ENCODE results near the gene CLCNKB. TPM values are rescaled to one million over a fixed set of nuclear protein-coding genes. Genes with fewer than 3 reads are reported as not detected.

The CLCNKB gene
- total and polyA plus RNA-seq, 2 donors: 0.10 to 0.95 TPM

- Histone ChIP-seq H3K4me3 (ENCODE audit: low read depth, low read length) (no peak overlapping the region), H3K4me1 (ENCODE audit: insufficient read depth) (no peaks in the 10 kb centered on the region), H3K27ac (ENCODE audit: low read depth) (no peak overlapping the region), H3K36me3 (ENCODE audit: insufficient read depth) (no peaks in the 10 kb centered on the region)
- WGBS: 44% methylated on average over 13 of the region's 13 CpGs
- no peak for DNase-seq (ENCODE audit: extremely low spot score)
These were observed 21.1 kb downstream of the CLCNKB start for GRCh38 chr1:16064536-16065268.

GRCh38 chr1:16065269-16065576, 21.6 kb downstream of the CLCNKB start:
- DNase-seq (ENCODE audit: extremely low spot score): no peak
- H3K4me3 ChIP-seq (ENCODE audit: low read depth, low read length): no peak overlapping the region
- H3K27ac ChIP-seq (ENCODE audit: low read depth): no peak overlapping the region
- 75% methylated on average over 8 of the region's 8 CpGs for WGBS
- H3K4me1 ChIP-seq (ENCODE audit: insufficient read depth): no peaks in the 10 kb centered on the region
- no peaks in the 10 kb centered on the region for H3K36me3 ChIP-seq (ENCODE audit: insufficient read depth)

- Histone ChIP-seq H3K36me3 (ENCODE audit: insufficient read depth) (no peaks in the 10 kb centered on the region), H3K27ac (ENCODE audit: low read depth) (no peak overlapping the region), H3K4me1 (ENCODE audit: insufficient read depth) (no peaks in the 10 kb centered on the region), H3K4me3 (ENCODE audit: low read depth, low read length) (no peak overlapping the region)
- DNase-seq (ENCODE audit: extremely low spot score): no peak
- WGBS: 90% methylated on average over 4 of the region's 4 CpGs
These were observed 22.7 kb downstream of the CLCNKB start for GRCh38 chr1:16066245-16066644.

- Histone ChIP-seq H3K4me1 (ENCODE audit: insufficient read depth) (no peaks in the 10 kb centered on the region), H3K36me3 (ENCODE audit: insufficient read depth) (no peaks in the 10 kb centered on the region), H3K4me3 (ENCODE audit: low read depth, low read length) (no peak overlapping the region), H3K27ac (ENCODE audit: low read depth) (no peak overlapping the region)
- DNase-seq (ENCODE audit: extremely low spot score): no peak
- WGBS: 74% methylated on average over 6 of the region's 6 CpGs
These were observed 23.7 kb downstream of the CLCNKB start for GRCh38 chr1:16067127-16067768.

GRCh38 chr1:16067933-16068332, 24.4 kb downstream of the CLCNKB start:
- H3K27ac ChIP-seq (ENCODE audit: low read depth): no peak overlapping the region
- WGBS: 72% methylated on average over 13 of the region's 13 CpGs
- no peak for DNase-seq (ENCODE audit: extremely low spot score)
- H3K36me3 ChIP-seq (ENCODE audit: insufficient read depth): no peaks in the 10 kb centered on the region
- no peaks in the 10 kb centered on the region for H3K4me1 ChIP-seq (ENCODE audit: insufficient read depth)
- no peak overlapping the region for H3K4me3 ChIP-seq (ENCODE audit: low read depth, low read length)

GRCh38 chr1:16068356-16069270, 25.0 kb downstream of the CLCNKB start:
- no peaks in the 10 kb centered on the region for H3K4me1 ChIP-seq (ENCODE audit: insufficient read depth)
- H3K36me3 ChIP-seq (ENCODE audit: insufficient read depth): no peaks in the 10 kb centered on the region
- DNase-seq (ENCODE audit: extremely low spot score): no peak
- WGBS: 58% methylated on average over 11 of the region's 11 CpGs
- no peak overlapping the region for H3K4me3 ChIP-seq (ENCODE audit: low read depth, low read length)
- H3K27ac ChIP-seq (ENCODE audit: low read depth): no peak overlapping the region

GRCh38 chr1:16070640-16071355, 27.2 kb downstream of the CLCNKB start:
- no peaks in the 10 kb centered on the region for H3K4me1 ChIP-seq (ENCODE audit: insufficient read depth)
- WGBS: 93% methylated on average over 9 of the region's 9 CpGs
- H3K4me3 ChIP-seq (ENCODE audit: low read depth, low read length): no peak overlapping the region
- H3K36me3 ChIP-seq (ENCODE audit: insufficient read depth): no peaks in the 10 kb centered on the region
- no peak overlapping the region for H3K27ac ChIP-seq (ENCODE audit: low read depth)
- DNase-seq (ENCODE audit: extremely low spot score): no peak

GRCh38 chr1:16071614-16072013, 28.0 kb downstream of the CLCNKB start:
- DNase-seq (ENCODE audit: extremely low spot score): no peak
- H3K27ac ChIP-seq (ENCODE audit: low read depth): no peak overlapping the region
- no peaks in the 10 kb centered on the region for H3K36me3 ChIP-seq (ENCODE audit: insufficient read depth)
- H3K4me3 ChIP-seq (ENCODE audit: low read depth, low read length): no peak overlapping the region
- H3K4me1 ChIP-seq (ENCODE audit: insufficient read depth): no peaks in the 10 kb centered on the region
- 97% methylated on average over 6 of the region's 6 CpGs for WGBS

GRCh38 chr1:16072095-16072494, 28.5 kb downstream of the CLCNKB start:
- 86% methylated on average over 5 of the region's 5 CpGs for WGBS

GRCh38 chr1:16072616-16073484, 29.3 kb downstream of the CLCNKB start:
- 7% methylated on average over 49 of the region's 49 CpGs for WGBS
- DNase-seq (ENCODE audit: extremely low spot score): no peak
- Histone ChIP-seq H3K36me3 (ENCODE audit: insufficient read depth) (no peaks in the 10 kb centered on the region), H3K4me1 (ENCODE audit: insufficient read depth) (no peaks in the 10 kb centered on the region), H3K4me3 (ENCODE audit: low read depth, low read length) (peak overlapping the region; percentile 35), H3K27ac (ENCODE audit: low read depth) (no peak overlapping the region)

More at GRCh38 chr1:16072095-16072494, 28.5 kb downstream of the CLCNKB start:
- Histone ChIP-seq H3K27ac (ENCODE audit: low read depth) (no peak overlapping the region), H3K4me1 (ENCODE audit: insufficient read depth) (no peaks in the 10 kb centered on the region), H3K36me3 (ENCODE audit: insufficient read depth) (no peaks in the 10 kb centered on the region), H3K4me3 (ENCODE audit: low read depth, low read length) (no peak overlapping the region)
- no peak for DNase-seq (ENCODE audit: extremely low spot score)

- WGBS: 4% methylated on average over 54 of the region's 54 CpGs
- peak within 1 kb of the TSS; percentile 35 for H3K4me3 ChIP-seq (ENCODE audit: low read depth, low read length)
- H3K27ac ChIP-seq (ENCODE audit: low read depth): no peak within 1 kb of the TSS
- H3K4me1 ChIP-seq (ENCODE audit: insufficient read depth): no peaks in the 10 kb centered on the region
- no peak for DNase-seq (ENCODE audit: extremely low spot score)
- no peaks in the 10 kb centered on the region for H3K36me3 ChIP-seq (ENCODE audit: insufficient read depth)
These were observed 30.0 kb downstream of the CLCNKB start, which contains the start of gene FAM131C for GRCh38 chr1:16073490-16074119. Gene FAM131C, minus strand, starts transcription at chr1:16073651. Its CDS starts 209 bp downstream, at chr1:16073442.

- DNase-seq (ENCODE audit: extremely low spot score): no peak
- Histone ChIP-seq H3K27ac (ENCODE audit: low read depth) (no peak overlapping the region), H3K36me3 (ENCODE audit: insufficient read depth) (no peaks in the 10 kb centered on the region), H3K4me3 (ENCODE audit: low read depth, low read length) (no peak overlapping the region), H3K4me1 (ENCODE audit: insufficient read depth) (no peaks in the 10 kb centered on the region)
- 85% methylated on average over 5 of the region's 5 CpGs for WGBS
These were observed 30.6 kb downstream of the CLCNKB start for GRCh38 chr1:16074217-16074616.

All from urinary bladder (tissue), 4 donors.